Glutamatergic neuron (in vitro differentiated cells): Measurements from ENCODE around the gene MLANA. TPM values are rescaled to one million over a fixed set of nuclear protein-coding genes. Genes with fewer than 3 reads are reported as not detected.

ENCODE experiments used
- DNase-seq: peaks from one replicate; pipeline ENCODE4 v3.0.0; 2022
- H3K27ac Mint-ChIP-seq: one replicate; pipeline ENCODE4 v1.8.0; 2020; ENCODE audit warnings: mild to moderate bottlenecking, mixed read lengths, inconsistent platforms; ENCODE audit not compliant: unreplicated experiment
- H3K27me3 Mint-ChIP-seq: one replicate; pipeline ENCODE4 v1.8.0; 2020; ENCODE audit warnings: mild to moderate bottlenecking, moderate library complexity, mixed read lengths, inconsistent platforms; ENCODE audit not compliant: unreplicated experiment
- H3K36me3 Mint-ChIP-seq: one replicate; pipeline ENCODE4 v1.8.0; 2020; ENCODE audit warnings: mild to moderate bottlenecking, mixed read lengths, inconsistent platforms; ENCODE audit not compliant: unreplicated experiment
- H3K4me1 Mint-ChIP-seq: one replicate; pipeline ENCODE4 v1.8.0; 2020; ENCODE audit warnings: mild to moderate bottlenecking, low read depth, mixed read lengths, inconsistent platforms; ENCODE audit not compliant: unreplicated experiment
- H3K4me3 Mint-ChIP-seq: one replicate; pipeline ENCODE4 v1.8.0; 2020; ENCODE audit warnings: mild to moderate bottlenecking, mixed read lengths, inconsistent platforms; ENCODE audit not compliant: unreplicated experiment
- H3K9me3 Mint-ChIP-seq: one replicate; pipeline ENCODE4 v1.8.0; 2020; ENCODE audit warnings: mild to moderate bottlenecking, moderate library complexity, mixed read lengths, inconsistent platforms; ENCODE audit not compliant: unreplicated experiment
- total RNA-seq: library from RNA; stranded (reverse); fragmentation: NEBNext Ultra II Directional; extraction: Animal tissue kit (Norgen Biotek cat#: 25700); gene quantifications from one replicate; pipeline ENCODE4 v1.2.1, GENCODE V29; 2021; ENCODE audit not compliant: unreplicated experiment
- TF ChIP-seq, protein P1 (sequence below): fragments of 200-600 bp; sonication (generic); IDR thresholded peaks from one replicate; pipeline ENCODE4 v1.5.0; 2021; ENCODE audit not compliant: partially characterized antibody, unreplicated experiment

The MLANA gene
- total RNA-seq, 1 donor from 2014 or later, result not detected

- no peaks in the 10 kb centered on the region for H3K36me3 Mint-ChIP-seq
- H3K4me3 Mint-ChIP-seq, result no peak overlapping the region
- no peaks in the 10 kb centered on the region for H3K27me3 Mint-ChIP-seq
- TF ChIP-seq, protein P1, sequence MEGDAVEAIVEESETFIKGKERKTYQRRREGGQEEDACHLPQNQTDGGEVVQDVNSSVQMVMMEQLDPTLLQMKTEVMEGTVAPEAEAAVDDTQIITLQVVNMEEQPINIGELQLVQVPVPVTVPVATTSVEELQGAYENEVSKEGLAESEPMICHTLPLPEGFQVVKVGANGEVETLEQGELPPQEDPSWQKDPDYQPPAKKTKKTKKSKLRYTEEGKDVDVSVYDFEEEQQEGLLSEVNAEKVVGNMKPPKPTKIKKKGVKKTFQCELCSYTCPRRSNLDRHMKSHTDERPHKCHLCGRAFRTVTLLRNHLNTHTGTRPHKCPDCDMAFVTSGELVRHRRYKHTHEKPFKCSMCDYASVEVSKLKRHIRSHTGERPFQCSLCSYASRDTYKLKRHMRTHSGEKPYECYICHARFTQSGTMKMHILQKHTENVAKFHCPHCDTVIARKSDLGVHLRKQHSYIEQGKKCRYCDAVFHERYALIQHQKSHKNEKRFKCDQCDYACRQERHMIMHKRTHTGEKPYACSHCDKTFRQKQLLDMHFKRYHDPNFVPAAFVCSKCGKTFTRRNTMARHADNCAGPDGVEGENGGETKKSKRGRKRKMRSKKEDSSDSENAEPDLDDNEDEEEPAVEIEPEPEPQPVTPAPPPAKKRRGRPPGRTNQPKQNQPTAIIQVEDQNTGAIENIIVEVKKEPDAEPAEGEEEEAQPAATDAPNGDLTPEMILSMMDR, result no peak
- DNase-seq, result no peak
- H3K9me3 Mint-ChIP-seq, result no peaks in the 10 kb centered on the region
- no peak overlapping the region for H3K27ac Mint-ChIP-seq
- no peaks in the 10 kb centered on the region for H3K4me1 Mint-ChIP-seq
Measured at GRCh38 chr9:5896863-5897262, 6.2 kb downstream of the MLANA start.

DNA sequence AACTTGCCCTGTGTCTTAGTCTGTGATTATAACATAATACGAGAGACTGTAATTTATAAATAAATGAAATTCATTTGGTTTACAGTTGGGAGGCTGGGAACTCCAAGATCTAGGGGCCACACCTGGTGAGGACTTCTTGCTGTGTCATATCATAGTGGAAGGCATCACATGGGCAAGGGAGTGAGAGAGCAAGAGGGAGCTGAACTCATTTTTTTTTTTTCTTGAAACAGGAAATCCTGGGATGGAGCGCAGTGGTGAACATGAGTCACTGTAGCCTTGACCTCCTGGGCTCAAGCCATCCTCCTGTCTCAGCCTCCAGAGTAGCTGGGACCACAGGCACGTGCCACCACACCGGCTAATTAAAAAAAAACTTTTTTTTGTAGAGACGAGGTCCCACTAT lies 7.2 kb downstream of the MLANA start:
- H3K4me3 Mint-ChIP-seq, result no peak overlapping the region
- TF ChIP-seq, protein P1, result no peak

DNA sequence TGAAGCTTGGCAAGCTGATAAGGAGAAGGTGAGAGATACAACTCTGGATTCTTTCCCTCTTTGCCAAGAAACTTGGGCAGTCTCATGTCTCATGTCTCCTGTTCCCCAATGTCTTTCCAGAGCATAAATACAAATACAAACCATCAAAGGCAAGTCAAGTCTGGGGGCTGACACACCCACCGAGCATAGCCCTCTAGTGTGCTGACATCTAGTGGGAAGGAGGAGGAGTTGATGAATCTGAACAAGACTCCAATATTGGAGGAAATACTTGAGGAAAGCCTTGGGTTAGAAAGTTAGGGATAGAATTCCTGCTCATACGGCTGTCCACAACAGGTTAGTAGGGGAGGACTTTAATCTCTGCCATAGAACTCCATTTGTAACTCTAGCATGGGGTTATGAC lies 8.6 kb downstream of the MLANA start:
- H3K27me3 Mint-ChIP-seq, result no peaks in the 10 kb centered on the region
- H3K9me3 Mint-ChIP-seq, result no peaks in the 10 kb centered on the region
- H3K36me3 Mint-ChIP-seq, result no peaks in the 10 kb centered on the region
- TF ChIP-seq, protein P1, result no peak
- no peaks in the 10 kb centered on the region for H3K4me1 Mint-ChIP-seq
- H3K4me3 Mint-ChIP-seq, result no peak overlapping the region
- DNase-seq, result no peak
- H3K27ac Mint-ChIP-seq, result no peak overlapping the region

More for the DNA sequence above, 7.2 kb downstream of the MLANA start:
- Mint-ChIP-seq H3K9me3 (no peaks in the 10 kb centered on the region), H3K27me3 (no peaks in the 10 kb centered on the region), H3K4me1 (no peaks in the 10 kb centered on the region), H3K27ac (no peak overlapping the region), H3K36me3 (no peaks in the 10 kb centered on the region)
- no peak for DNase-seq

DNA sequence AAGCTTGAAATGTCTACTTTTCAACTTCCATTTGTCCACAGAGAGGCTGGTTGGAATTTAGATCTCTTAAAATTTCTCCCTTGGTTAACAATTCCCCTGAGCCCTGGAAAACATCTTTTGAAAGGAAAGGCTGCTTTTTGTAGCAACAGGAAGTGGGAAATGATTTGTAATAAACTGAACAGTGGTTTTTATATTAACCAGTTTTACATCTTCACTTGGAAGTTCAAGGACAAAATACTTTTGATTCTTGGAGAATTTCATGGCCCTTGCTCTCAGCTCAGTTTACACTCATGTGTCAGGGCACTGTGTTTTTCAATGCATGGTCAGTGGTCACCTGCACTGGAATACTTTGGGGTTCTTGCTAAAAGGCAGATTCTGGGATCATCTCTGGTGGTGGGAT lies 9.9 kb downstream of the MLANA start:
- TF ChIP-seq, protein P1, result no peak
- Mint-ChIP-seq H3K4me1 (no peaks in the 10 kb centered on the region), H3K9me3 (no peaks in the 10 kb centered on the region), H3K36me3 (no peaks in the 10 kb centered on the region), H3K4me3 (no peak overlapping the region), H3K27ac (no peak overlapping the region), H3K27me3 (no peaks in the 10 kb centered on the region)
- no peak for DNase-seq

GRCh38 chr9:5902377-5902776 lies 11.7 kb downstream of the MLANA start:
- no peak for DNase-seq
- Mint-ChIP-seq H3K4me1 (no peaks in the 10 kb centered on the region), H3K27me3 (no peaks in the 10 kb centered on the region), H3K27ac (no peak overlapping the region), H3K36me3 (no peaks in the 10 kb centered on the region), H3K4me3 (no peak overlapping the region), H3K9me3 (no peaks in the 10 kb centered on the region)
- TF ChIP-seq, protein P1, result no peak
